GM12878 (cell line): ENCODE data around the gene APOA5.

Source experiments
- CTCF ChIP-seq, 3 experiments: IDR thresholded peaks in 2 of 3; conservative IDR thresholded peaks in 1 of 3; 2 replicates each; pipeline ENCODE4 v1.5.1; 2011; ENCODE audit warnings: low read depth in 3 of 3, low read length in 3 of 3, mild to moderate bottlenecking in 3 of 3, control low read depth in 2 of 3, moderate library complexity in 2 of 3, inconsistent platforms in 1 of 3, mixed read lengths in 1 of 3; ENCODE audit not compliant: control insufficient read depth in 2 of 3, insufficient read depth in 1 of 3; ENCODE audit errors: extremely low read depth in 1 of 3
- NFYA ChIP-seq: IDR thresholded peaks from 2 replicates; pipeline ENCODE4 v1.6.1; 2011; ENCODE audit warnings: low read depth, mild to moderate bottlenecking, low read length, improper control_type of control experiment, borderline replicate concordance
- NFYB ChIP-seq: IDR thresholded peaks from 2 replicates; pipeline ENCODE4 v1.6.1; 2011; ENCODE audit warnings: low read depth, mild to moderate bottlenecking, low read length, improper control_type of control experiment, moderate library complexity; ENCODE audit not compliant: insufficient read depth
- NR2C2 ChIP-seq: IDR thresholded peaks from 2 replicates; pipeline ENCODE4 v1.6.1; 2011; ENCODE audit warnings: borderline replicate concordance, low read depth; ENCODE audit not compliant: control insufficient read depth, insufficient read length
- POLR2AphosphoS5 ChIP-seq: IDR thresholded peaks from 2 replicates; pipeline ENCODE4 v1.6.1; 2011; ENCODE audit warnings: mild to moderate bottlenecking, low read length, inconsistent platforms
- SP1 ChIP-seq: IDR thresholded peaks from one replicate; pipeline ENCODE4 v1.6.1; 2011; ENCODE audit warnings: low read depth, low read length
- TCF3 ChIP-seq: IDR thresholded peaks from 2 replicates; pipeline ENCODE4 v1.6.1; 2012; ENCODE audit warnings: low read depth, mild to moderate bottlenecking, low read length, borderline replicate concordance; ENCODE audit not compliant: insufficient read depth
- YY1 ChIP-seq: IDR thresholded peaks from 2 replicates; pipeline ENCODE4 v1.6.1; 2011; ENCODE audit warnings: low read depth, mild to moderate bottlenecking, low read length

- no peak for TF ChIP-seq TCF3
- no peak for TF ChIP-seq NFYB
- no peak for TF ChIP-seq CTCF (IDR thresholded peaks at IDR 0.05 in 2 of 3, conservative IDR thresholded peaks at IDR 0.05 in 1 of 3; ENCODE audit: control insufficient read depth in 2 of 3, extremely low read depth in 1 of 3, insufficient read depth in 1 of 3, low read depth in 3 of 3, low read length in 3 of 3)
- no peak for TF ChIP-seq POLR2AphosphoS5
- no peak for TF ChIP-seq NFYA
- TF ChIP-seq NR2C2: no peak
- no peak for TF ChIP-seq YY1
- TF ChIP-seq SP1: no peak
Measured at GRCh38 chr11:116786326-116786725, 5.4 kb downstream of the APOA5 start.
